GM21381 (cell line): ENCODE data around the gene CPEB1.
"Not testable (repeated sequence)": the region's sequence is repeated elsewhere in the genome, so short reads cannot be mapped to it uniquely, and the experiment has no call there.

Experiments
- ATAC-seq: cut with Tn5 transposase; IDR thresholded peaks from one replicate; pipeline ENCODE4 v1.9.1; 2021; ENCODE audit warnings: mild to moderate bottlenecking, moderate library complexity; ENCODE audit not compliant: unreplicated experiment

The CPEB1 gene

GRCh38 chr15:82530606-82531379 is 116.4 kb downstream of the CPEB1 start:
- peak; percentile 87 for ATAC-seq

- ATAC-seq: no peak
These were observed 117.2 kb downstream of the CPEB1 start for GRCh38 chr15:82530006-82530405.

DNA sequence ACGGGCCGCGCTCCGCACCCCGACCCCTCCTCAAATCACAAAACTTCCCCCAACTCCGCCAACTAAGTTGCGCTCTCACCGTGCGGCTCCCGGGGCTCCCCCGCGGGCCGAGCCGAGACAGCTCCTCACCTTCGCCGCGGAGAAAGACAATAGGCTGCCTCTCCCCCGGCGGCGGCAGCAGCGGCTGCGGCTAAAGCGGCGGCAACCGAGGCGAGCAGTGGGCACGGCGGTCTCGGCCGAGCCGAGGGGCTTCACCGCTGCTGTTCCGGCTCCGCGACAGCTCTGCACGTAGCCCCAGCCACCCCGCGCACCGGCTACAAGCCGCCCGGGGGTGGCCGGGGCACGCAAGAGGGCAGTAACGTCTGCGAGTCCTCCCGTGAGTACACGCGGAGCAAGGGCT is 133.6 kb downstream of the CPEB1 start:
- ATAC-seq: not testable (repeated sequence)

DNA sequence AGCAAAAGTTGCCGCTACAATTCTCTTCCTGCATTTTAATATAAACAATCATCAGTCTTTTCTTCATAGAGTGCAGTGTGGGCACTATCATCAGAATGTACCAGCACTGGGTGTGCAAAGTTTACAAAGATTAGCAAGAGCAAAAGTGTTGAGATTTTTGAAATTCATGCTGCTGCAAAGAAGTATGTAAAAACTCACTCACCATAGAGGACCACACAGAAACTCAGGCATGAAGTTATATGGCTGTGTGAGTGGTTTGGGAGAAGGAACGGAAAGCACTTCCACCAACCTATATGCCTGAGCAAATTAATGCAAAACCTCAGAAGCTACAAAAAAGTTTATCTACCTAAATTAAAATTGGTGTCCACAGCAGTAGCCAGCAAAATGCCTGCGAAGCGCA is 139.5 kb downstream of the CPEB1 start:
- not testable (repeated sequence) for ATAC-seq

- ATAC-seq: not testable (repeated sequence)
These were observed 140.1 kb downstream of the CPEB1 start for GRCh38 chr15:82507087-82507486.

GRCh38 chr15:82505842-82506241 is 141.3 kb downstream of the CPEB1 start:
- not testable (repeated sequence) for ATAC-seq

DNA sequence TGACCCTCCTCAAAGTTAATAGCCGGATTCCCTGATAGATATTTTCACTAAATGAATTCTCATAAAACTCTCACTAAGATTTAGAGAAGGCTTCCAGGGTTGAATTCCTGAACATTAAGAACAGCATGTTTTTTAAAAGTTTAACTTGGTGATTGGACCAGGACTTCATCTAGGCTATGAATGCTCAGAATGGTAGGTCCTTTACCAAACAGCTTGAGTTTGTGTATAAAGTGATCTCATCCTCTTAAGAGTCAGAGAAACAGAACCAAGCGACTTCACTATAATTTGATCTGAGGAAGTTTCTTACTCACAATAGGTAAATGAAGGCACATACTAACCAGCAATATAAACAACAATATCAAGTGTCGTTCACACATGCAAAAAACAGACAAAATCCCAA is 143.1 kb downstream of the CPEB1 start:
- not testable (repeated sequence) for ATAC-seq

- not testable (repeated sequence) for ATAC-seq
These were observed 144.3 kb downstream of the CPEB1 start for GRCh38 chr15:82502700-82503339.

DNA sequence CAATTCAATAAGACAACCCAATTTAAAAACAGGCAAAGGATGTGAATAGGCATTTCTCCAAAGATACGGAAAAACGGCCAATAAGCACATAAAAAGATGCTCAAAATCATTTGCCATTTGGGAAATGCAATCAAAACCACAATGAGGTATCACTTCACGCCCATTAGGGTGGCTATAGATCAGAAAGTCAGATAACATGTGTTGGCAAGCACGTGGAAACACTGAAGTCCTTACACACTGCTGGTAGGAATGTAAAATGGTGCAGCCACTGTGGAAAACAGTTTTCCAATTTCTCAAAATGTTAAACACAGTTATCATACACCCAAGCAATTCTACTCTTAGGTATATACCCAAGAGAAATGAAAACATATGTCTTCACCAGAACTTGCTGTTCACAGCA is 146.4 kb downstream of the CPEB1 start:
- not testable (repeated sequence) for ATAC-seq

- not testable (repeated sequence) for ATAC-seq
These were observed 149.2 kb downstream of the CPEB1 start for GRCh38 chr15:82497978-82498377.
